ENCODE data around the gene ATP1A1.

Gene ATP1A1

DNA sequence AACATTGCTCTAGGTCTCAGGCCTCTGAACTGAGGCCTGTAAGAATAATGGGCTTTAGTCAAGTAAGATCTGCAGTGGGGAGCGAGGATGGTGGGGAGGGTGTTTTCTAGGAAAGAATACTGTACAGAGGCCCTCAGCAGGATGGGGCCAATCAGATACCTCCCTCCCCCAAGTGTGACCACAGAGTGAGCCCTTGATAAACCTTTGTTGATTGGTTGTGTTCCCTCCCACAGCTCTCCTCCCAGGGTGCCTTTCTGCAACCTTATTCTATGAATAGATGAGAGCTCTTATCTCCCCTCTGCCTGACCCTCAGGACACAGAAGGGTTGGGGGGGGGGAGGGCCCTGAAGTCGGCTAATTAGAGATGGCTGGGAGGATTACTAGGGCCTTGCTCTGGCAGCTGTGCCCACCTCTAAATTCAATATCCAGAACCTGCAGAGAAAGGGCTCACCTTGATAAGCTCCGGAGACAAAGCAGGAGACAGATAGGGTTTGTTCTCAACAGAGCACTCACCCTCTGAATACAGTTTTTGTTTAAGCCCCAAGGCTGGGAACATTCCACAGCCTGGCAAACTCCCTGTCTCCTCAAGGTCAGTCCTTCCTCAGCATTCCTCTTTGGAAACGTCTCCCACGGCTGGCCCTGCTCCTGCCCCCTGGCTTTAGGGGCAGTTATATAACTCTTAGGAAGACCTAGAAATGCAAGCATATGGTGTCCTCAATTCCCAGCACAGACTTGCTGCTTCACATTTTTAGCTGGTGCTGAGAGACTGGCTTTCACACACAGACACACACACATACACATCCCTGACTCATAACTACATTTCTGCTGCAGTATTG lies 42.9 kb downstream of the ATP1A1 start:
- DNase-seq, result no peak

DNA sequence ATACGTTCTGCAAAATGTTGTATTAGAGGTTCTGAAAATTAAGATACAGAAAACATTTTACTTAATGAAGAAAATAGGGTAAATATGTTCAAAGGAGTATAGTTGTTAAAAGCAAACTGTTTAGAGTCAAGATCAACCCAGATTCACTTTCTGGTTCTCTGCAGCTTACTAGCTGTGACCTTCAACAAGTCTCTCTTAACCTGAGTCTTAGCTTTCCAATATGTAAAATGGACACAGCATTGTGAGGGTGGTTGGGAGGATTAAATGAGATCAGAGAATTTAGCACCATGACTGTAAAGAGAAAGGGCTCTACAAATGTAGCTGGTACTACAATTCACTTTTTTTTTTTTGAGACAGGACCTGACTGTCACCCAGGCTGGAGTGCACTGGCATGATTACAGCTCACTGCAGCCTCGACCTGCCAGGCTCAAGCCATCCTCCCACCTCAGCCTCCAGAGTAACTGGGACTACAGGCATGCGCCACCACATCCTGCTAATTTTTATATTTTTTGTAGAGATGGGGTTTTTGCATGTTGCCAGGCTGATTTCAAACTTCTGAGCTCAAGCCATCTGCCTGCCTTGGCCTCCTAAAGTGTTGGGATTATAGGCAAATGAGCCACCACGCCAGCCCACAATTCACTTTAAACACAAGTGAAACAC lies 43.9 kb downstream of the ATP1A1 start:
- no peak for DNase-seq

DNA sequence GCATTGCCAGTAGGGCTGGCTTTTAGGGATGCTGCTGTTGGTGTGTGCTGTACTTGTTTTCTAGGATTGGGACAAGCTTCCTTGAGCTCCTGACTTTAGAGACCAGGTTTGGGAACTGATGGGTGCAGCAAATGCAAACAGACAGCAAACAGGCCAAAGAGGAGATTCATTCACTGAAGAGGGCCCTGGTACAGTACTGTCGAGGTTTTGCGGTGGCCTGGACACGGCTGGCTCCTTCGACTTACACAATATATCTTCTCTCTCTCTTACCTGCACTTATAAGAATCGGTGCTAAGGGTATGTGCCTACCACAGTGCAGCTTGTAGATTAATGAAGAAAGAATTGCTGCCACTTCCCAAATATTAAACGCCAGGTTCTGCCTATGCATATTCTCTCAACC lies 44.6 kb downstream of the ATP1A1 start:
- no peak for DNase-seq

DNA sequence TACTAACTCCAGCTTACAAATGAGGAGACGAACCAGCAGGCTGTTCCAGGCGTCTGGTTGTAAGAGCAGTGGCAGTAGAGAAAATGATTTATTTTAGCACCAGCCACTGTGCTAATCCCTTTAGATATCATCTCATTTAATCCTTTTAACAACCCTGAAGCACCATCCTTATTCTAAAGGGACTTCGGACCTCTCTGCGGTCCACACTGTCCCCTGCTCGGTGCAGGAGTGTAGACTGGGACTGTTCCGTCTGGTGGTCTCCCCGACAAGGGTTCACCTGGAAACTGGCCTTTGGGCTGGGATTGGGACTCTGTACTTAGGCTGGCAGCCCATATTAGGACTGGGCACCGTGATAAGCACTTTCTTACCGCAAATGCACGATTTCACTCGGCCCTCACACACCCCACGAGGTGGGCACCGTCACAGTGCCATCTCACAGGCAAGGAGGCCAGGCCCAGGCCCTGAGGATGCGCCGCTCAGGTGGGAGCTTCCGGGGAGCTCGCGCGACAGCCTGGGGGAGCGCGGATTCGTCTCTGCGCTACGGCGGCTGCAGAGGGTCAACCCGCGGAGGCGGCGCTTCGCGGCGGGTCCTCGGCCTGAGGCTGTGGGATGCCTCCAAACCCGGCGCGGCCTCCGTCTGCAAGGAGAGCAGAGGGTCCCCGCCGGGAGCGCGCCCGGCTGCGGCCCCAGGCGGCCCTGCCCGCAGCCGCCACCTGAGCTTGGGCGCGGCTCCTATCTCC lies 45.2 kb downstream of the ATP1A1 start:
- DNase-seq, result peak; percentile 72

DNA sequence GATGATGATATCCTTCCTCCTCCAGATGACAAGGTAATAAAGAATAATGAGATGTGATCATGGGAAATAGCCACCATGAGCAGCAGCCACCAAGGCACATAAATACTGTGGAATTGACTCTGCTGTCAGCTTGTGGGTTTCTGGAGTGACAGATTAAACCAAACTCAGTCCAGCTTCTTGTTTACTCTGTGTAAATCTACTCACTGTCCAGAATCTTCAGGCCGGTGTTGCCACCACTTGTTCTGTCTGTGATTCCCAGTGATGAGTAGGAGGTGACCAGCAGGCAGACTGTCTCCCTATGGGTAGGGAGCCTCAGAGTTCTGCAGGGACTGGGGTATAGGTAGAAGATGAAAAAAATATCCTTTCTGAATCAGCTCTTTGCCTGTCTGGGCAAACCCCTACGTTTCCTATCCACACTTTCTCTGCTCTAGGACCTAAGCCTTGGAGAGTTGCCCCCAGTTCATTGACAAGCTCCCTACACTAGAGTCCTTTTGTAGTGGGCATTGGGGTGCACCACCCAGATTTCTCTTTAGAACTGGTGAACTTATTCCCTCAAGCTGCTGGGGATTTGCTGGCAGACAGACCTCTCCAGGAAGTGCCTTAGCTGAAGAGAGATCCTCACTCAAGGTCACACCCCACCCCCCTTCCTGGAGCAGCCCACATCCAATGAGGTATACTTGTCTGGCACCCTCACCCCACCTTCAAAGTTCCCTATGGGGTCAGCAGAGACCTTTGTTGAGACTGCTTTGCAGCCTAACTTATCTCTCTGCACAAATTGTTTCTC lies 47.6 kb downstream of the ATP1A1 start:
- DNase-seq, result no peak

DNA sequence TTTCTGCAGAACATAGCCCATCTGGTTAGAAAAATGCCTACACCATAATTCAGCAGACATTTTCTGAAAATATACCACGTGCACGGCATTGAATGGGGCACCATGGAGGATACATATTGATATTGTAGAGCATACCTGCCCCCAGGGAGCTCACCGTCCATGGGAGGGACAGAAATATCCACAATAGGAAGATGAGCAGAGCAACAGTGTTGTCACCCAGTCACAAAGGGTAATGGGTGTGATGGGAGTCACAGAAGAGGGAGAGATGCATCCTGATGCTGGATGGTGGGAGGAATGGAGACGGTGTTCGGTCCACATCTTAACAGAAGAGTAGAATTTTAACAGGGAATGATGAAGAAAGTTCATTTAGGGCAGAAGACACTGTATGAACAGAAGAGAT lies 51.4 kb downstream of the ATP1A1 start:
- no peak for DNase-seq

DNA sequence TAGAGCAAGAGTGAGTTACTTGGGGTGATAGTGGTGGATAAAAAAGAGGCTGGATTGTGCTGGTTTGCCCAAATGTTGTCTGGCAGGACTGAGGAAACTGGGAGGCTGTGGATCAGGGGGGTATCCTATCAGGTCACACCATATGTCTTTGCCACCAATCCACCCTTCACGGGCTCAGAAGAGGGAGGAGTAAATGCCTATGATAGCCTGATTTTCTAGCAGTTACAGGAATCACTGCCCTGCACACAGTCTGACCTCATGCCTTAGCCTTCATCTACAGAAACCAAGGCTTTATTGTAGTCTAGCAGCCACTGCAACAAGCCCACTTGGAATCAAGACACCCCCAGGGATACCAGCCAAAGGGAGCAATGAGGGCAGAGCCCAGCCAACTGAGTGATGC lies 51.8 kb downstream of the ATP1A1 start:
- DNase-seq, result no peak

DNA sequence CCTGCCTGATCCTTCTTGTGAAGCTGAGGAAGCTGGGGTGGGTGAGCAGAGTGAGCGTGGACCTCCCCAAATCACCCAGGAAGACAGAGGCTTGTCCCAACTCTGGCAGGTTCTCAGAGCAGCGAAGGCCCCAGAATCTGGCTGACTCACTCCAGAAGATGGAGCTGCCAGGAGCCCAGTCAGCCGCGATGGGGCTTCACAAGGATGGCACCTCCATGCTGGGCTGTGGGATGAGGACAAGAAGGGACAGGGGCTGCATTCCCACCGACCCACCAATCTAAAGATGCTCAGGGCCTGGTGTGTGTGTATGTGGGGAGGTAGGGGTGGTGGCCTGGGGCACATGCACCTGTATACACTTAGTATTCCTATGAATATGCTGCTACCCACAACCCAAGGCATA lies 52.9 kb downstream of the ATP1A1 start:
- DNase-seq, result no peak

DNA sequence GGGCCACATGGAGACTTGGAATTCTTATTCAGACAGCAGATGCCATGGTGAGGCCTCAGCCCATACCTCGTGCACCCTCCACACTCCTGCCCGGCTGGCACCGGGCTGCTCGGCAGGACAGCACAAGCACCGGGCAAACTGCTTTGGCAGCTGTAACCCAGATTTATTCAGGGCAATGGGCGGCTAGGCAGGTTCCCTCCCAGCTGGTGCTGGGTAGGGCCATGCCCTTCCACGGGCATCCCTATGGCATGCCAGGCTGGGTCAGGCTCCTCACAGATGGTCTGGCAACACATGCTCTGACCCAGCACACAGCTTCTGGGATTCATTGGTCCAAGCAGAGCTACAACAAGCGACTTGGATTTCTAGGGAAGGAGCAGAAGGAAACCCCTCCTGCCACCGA lies 53.4 kb downstream of the ATP1A1 start:
- no peak for DNase-seq

DNA sequence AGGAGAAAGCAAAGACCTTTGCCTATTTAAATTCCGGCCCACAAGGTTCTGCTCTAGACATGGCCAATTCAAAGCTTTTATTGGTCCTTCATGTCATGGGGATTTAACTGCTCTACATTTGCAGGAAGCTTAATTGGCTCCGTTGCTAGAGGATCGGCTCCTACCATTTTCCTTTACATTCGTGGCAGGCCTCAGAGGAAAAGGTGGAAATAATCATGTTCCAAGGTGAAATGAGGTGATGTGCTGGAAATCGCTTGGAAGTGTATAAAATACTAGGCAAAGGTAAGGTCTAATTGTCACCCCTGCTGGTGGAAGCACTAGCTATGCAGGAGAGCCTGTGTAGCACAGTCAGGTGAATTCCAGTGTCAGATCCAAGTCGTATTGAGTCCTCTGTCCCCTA lies 55.5 kb downstream of the ATP1A1 start:
- no peak for DNase-seq

DNA sequence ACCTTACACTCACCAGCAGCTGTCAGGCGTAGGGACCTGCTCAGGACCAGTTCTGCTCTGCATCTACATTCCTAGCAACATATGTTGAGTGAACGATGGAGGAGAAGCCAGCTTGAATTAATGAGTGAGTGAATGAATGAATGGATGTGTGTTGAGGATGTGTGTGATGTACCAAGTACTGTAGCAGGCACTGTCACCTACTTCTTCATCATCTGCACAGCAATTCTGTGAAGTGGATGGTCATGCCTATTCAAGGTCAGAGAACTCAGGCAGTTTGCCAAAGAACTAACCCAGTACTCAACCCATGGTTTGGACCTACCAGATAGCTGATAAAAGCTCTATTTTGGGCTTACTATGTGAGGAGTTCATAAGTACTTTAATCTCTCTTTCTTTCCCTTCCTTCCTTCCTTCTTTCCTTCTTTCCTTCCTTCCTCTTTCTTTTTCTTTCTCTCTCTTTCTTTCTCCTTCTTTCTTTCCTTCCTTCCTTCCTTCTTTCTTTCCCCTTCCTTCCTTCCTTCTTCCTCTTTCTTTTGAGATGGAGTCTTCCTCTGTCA lies 56.9 kb downstream of the ATP1A1 start:
- DNase-seq, result no peak

DNA sequence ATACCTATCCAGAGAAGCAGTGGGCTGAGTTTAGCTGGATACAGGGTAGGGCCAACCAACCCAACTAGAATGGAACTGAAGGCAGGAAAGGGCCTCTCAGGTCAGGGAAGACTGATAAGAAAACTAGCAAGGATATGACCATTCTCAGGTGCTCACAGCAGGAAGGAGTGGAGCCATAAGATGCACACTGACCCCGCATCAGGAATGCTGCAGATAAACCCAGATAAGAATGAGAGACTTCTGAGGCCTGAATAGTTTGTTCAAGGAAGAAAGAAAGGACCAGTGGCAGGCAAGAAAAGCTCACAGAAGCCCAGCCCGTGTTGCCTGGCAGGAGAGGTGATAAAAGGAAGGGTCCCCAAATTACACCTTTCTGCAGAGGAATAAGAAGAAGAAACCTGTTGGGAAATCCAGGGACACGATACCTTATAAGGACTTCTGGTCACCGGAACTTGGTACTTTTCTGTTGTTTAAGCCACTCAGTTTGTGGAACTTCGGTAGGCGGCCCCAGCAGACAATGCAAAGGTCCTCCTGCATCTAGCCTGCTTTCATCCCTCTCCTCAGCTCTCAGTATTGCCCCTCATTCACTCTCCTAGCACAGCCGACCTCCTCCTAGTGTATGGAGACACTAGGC lies 58.9 kb downstream of the ATP1A1 start:
- no peak for DNase-seq

DNA sequence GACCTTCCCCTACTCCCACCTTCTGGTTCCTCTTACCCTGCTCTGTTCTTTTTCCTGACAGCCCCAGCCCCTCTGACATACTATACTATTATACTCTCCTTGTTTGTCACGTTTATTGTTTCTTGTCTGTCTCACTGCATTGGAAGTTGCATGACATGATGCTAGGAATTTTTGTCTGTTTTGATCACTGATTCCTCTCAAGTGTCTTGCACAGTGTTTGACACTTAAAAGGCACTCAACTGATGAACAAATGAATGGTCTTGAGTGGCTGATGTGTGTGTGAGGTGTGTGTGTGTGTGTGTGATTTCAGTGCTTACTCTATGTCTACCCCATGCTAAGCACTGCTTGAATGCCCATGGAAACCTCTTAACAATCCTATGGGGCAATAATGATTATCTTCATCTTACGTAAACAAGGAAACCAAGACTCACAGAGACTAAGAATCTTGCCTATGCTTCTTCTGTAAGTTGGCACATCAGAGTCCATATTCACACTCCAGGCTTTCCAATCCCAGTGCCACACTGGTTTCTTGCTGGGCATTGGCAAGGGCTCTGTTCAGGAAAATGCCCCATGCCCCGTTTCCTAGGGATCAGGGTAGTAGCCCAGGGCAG lies 59.7 kb downstream of the ATP1A1 start:
- no peak for DNase-seq

DNA sequence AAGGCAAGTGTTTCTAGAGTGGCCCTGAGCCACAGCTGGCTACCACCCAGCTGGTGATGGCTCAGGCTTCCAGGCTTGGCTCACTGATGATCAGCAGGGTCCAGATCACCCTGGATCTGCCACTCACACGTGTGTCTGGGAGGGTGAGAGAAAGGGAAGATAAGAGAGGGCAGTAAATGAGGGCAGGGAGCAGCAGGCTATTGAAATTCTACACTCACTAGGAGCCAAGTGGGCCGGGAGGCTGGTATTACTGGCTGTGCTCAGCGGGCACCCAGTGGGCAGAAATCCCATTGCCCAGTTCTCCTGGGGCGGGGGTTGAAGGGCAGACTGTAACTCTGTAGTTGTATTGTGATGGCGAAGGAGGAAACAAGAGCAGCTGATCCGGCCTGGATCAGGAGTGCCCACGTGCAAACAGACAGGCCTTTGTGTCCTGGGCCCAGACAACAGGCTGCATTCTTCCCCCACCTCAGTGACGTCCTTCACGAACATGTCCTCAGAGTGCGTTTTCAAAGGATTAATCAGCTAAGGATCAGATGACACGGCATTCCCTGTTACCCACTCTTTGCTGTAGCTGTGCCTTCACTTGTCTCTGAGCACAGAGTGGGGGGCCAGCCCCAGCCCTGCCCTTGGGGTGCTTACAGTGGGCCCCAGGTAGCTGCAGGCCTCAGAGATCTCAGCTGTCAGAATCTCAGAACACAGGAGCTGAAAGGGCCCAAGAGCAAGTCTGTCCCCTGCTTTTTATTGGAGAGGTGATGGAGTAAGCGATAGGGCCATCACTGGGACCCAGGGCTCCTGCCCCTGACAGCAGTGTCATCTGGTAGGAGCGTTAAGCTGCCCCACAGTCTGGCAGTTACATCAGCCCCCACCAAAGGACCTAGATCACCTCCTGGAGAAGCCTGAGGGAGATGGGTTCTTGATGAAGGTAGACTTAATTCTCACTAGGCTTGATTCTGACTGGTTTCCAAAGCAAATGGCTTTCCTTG lies 60.5 kb downstream of the ATP1A1 start:
- peak; percentile 32 for DNase-seq

DNA sequence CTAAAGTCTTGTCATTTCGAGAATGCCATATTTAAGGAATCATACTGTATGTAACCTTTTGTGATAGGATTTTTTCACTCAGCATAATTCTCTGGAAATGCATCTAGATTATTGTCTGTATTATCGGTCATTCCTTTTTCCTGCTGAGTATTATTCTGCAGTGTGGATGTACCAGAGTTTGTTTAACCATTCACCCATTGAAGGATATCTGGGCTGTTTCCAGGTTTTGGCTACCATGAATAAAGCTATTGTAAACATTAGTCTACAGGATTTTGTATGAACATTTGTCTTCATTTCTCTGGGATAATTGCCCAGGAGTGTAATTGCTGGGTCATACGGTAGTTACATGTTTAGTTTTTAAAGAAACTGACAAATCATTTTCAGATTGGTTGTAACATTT lies 61.8 kb downstream of the ATP1A1 start:
- no peak for DNase-seq

DNA sequence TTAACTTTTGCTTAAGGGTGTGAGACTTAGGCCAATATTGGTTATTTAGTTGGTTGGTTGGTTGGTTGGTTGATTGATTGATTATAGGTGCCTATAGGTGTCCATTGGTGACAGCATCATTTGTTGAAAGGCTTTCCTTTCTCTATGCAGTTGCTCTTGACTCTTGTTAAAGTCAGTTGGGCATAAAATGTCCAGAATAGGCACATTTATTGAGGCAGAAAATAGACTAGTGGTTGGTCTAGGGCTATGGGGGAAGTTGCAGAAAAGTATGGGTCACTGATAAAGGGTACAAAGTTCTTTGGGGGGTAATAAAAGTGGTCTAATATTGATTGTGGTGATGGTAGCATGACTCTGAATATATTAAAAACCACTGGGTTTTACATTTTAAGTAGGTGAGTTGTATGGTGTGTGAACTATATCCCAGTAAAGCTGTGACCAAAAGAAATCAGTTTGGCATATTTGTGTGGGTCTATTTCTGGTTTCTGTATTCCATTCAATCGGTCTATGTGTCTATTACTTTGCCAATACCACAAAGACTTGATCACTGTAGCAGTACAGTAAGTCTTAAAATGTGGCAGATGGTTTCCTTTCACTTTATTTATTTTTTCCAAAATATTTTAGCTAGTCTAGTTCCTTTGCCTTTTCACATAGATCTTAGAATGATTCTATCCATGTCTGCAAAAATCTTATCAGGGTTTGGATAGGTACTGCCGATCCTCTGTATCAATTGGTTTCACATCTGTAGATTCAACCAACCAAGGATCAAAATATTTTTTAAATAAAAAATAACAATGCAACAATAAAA lies 63.0 kb downstream of the ATP1A1 start:
- no peak for DNase-seq

DNA sequence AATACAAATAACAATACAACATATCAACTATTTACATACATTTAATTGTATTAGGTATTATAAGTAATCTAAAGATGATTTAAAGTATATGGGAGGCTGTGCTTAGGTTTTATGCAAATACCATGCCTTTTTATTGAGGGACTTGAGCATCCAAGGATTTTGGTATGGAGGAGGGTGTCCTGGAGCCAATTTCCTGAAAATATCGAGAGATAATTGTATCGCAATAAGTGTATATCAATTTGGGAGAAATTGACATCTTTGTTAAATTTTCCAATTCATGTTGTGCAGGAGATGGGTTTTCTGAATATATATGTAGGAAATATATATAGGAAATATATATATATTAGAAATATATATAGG lies 63.5 kb downstream of the ATP1A1 start:
- no peak for DNase-seq

DNA sequence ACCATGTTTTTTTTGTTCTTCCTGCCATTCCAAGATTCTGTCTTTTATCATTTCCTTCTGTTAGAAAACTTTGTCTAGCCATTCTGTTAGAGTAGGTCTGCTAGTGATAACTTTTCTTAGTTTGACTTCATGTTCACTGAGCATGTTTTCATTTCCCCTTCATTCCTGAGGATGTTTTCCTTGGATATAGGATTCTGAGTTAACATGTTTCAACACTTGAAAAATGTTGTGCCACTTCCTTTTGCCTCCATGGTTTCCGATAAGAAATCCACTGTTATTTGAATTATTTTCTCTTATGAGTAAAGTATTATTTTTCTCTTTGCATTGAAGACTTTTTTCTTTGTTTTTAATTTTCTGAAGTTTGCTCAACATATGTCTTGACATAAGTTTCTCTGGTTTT lies 66.7 kb downstream of the ATP1A1 start:
- no peak for DNase-seq

DNA sequence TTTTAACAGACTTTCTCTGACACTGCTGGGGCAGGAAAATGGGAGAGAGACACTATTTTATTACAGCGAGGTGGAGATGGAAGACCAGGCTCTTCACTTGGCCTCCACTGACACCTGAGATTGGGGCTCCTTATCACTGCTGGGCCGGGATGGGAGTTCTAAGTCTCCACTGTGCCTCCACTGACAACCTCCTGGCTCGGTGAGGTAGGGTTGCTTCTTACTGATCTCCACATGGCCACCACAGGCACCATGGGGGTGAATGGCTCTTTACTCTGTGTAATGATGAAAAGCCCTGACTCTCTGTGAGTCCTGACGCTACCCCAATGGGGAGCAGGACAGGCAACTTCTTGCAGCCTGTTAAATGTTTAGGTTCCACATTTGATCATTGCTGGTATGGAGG lies 67.7 kb downstream of the ATP1A1 start:
- no peak for DNase-seq

DNA sequence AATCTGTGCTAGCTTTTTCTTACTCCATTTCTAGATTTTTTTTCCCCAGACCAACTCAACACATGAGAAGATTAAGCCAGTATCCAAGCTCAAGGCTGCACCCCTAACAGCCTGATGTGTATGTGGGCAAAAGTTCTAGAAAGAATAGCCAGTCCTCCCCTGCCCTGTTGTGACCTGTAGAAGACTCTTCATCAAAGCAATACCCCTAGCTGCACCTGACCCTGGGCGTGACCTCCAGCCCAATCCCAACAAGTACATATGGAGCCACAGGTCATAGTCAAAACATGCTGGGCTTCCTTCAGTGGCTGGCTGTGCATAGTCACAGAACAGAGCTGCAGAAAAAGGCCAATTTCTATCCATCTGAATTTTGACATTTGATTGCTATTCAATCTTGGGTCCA lies 72.5 kb downstream of the ATP1A1 start:
- DNase-seq, result no peak

All from EL (cell line).